Measurements from ENCODE around the gene OR6J1. TPM values are rescaled to one million over a fixed set of nuclear protein-coding genes. Genes with fewer than 3 reads are reported as not detected.

The OR6J1 gene
- not detected in 2 replicates for total RNA-seq

DNA sequence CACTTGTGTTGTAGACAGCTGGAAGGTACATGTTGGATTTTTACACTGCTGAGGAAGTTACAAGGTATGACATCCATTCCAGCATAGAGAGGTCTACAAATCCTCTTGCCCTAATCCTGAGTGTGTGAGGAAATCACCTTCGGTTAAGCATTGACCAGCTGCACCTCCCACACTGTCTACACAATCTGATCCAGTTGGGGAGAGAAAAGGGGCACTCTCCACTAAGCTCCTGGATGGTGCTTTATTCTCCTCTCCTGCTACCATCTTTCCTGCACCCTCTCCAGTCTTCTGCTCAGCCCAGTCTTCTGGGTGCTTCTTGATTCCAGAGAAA lies at the start of gene OR6J1:
OR6J1 (minus strand) TSS at position 48 of the 331 bp plus-strand sequence. CDS start 9,541 bp downstream, outside the sequence.

DNA sequence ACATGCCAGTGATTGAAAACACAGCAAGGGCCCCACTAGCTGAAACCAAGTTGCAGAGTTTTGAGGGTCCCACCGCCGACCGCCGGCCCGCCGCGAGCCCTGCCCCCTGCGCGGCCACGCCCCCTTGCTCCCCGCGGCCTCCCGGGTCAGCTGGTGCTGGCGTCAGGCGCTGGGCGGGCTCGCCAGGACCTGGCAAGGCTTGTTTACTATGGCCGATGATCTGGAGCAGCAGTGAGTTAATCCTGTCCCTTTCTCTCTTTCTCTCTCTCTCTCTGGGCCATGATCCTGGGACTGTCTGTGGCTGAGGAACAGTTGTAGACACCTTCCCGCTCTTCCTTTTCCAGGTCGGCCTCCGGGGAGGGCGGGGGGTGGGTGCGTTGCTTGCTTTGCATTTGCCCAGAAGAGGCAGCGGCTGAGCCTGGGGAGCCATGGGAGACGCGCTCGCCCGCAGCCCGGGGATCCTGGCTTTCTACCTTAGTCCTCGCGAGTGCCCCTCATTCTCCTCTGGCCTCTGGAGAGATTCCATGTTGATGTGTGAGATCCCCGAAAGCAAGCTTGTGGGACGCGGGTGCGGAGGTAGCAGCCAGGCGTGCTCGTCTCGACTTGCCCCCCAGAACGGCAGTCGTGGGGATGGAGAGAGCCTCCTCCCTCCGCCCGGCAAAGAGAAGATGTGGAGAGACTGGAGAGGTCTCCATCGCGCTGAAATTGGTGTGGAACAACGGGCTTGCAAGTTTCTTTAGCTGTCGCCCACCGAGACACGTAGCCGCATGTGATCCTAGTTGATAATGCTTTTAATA lies 45.9 kb downstream of the OR6J1 start, which contains the start of gene ABHD4:
ABHD4 (plus strand) TSS at position 202 of the 797 bp plus-strand sequence; CDS start at position 209, 7 bp downstream.

DNA sequence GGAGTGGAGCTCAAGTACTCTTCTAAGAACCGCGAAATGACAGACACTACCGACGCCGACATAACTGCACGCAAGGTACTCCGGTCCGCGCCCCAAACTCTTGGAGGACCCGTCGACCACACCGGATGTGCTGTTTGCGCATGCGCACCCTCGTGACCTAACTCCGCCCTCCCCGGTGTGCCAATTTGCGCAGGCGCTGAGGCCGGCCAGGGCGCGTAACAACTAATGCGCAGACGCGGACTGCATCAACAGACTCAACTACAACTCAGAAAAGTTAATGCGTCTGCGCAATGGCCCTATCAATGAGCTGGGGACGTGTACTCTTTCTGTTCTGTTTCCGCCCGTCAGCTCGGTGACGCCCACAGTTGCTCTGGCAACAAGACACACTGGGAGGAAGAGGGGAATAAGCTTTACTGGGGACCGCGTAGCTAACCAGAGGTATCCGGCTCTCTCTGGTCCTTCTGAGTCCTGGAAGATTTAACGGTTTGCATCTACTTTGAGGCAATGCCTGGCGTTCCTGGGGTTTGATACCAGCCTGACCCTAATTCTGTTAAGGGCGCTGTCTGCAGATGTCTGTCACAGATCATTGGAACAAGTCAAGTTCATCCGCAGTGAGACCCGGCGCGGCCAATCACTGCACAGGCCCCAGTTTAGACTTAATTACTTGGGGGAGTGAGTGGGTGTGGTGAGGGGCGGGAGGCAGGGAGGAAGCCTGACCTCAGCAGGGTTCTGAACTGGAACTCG lies 54.9 kb downstream of the OR6J1 start, which contains the start of gene DAD1:
DAD1 (minus strand) TSS at position 129 of the 744 bp plus-strand sequence; CDS start at position 62, 67 bp downstream.

Other genes starting within 250 kb of the OR6J1 start
- 276 and 303 TPM in 2 replicates for gene DAD1, start 55.1 kb downstream of the OR6J1 start, total RNA-seq
- 6.8 and 15.3 TPM in 2 replicates for gene ABHD4, start 46.1 kb downstream of the OR6J1 start, total RNA-seq
- 80.7 and 125 TPM in 2 replicates for gene OXA1L, start 122.3 kb upstream of the OR6J1 start, total RNA-seq
- 0.78 and 5.2 TPM in 2 replicates for gene SLC7A7, start 171.1 kb upstream of the OR6J1 start, total RNA-seq
- 135 and 193 TPM in 2 replicates for gene MRPL52, start 185.5 kb upstream of the OR6J1 start, total RNA-seq
- gene MMP14, start 192.2 kb upstream of the OR6J1 start, total RNA-seq: 365 and 745 TPM in 2 replicates
- gene LRP10, start 227.4 kb upstream of the OR6J1 start, total RNA-seq: 83.4 and 117 TPM in 2 replicates
- 0.04 and 0.39 TPM in 2 replicates for gene REM2, start 238.9 kb upstream of the OR6J1 start, total RNA-seq